HT-29 (cell line): ENCODE data around the gene FOXP1. TPM values are rescaled to one million over a fixed set of nuclear protein-coding genes. Genes with fewer than 3 reads are reported as not detected.

ENCODE experiments used
- DNase-seq: peaks from one replicate; pipeline ENCODE4 v3.0.0-alpha.2; 2015; ENCODE audit warnings: low spot score
- total RNA-seq: library from RNA; depleted of rRNA; stranded (reverse); fragments of >200 nt; shearing (Covaris generic); gene quantifications from 2 replicates; pipeline ENCODE4 v1.2.3, GENCODE V29; 2014

FOXP1 gene
- total RNA-seq, 1 experiment from 2014 or later: 31.0 TPM

DNA sequence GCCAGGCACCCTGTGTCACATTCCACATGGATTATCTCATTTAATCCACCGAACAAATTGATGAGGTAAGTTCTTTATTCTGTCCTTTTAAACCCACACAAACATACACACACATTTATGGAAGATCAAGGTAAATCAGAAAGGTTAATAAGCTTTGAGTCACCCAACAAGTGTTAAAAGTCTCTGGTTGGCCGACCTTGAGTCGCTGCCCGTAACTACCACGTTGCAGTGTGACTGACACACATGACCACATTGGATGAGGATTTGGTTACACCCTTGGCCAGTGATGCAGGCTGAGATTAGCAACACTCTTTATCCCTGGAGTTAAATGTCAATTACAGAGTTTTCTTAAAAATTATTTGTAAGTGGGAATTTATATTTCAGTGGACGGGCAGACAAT, 19.2 kb downstream of the FOXP1 start:
- no peak for DNase-seq

DNA sequence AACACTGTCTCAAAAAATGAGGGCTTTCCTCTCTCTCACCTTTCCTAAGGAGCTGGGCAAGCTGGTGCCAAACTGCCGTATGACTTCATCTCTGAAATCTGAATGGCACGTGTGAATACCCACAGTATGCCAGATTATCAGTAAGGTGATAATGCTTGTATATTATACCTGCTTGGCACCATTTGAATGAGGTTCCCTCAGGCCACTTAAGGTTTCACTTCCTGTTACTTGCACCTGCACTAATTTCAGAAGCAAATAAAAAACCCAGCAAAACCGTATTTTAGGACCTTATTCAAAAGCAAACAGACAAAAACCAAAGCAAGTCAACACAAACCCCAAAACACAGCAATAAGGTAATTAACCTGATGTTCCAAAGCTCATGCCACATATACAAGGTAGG, 19.7 kb downstream of the FOXP1 start:
- DNase-seq: no peak

DNA sequence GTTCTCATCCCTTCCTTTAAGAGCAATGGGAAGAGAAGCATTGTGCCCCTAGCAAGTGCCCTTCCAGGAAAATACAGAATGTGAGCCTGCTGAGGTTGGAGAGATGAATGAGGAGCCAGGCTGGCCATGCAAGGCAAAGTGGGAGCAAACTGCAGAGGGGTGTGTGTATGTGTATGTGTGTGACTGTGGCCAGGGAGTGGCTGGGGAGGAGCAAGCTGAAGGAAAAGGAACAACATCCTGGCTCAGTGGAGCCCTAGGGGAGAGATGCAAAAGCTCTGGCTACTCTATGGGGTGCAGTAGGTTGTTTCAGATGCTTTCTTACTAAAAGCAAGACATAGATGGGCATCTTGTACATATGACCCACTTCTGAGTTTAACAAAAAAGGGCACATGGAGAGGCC, 20.6 kb downstream of the FOXP1 start:
- DNase-seq: no peak

DNA sequence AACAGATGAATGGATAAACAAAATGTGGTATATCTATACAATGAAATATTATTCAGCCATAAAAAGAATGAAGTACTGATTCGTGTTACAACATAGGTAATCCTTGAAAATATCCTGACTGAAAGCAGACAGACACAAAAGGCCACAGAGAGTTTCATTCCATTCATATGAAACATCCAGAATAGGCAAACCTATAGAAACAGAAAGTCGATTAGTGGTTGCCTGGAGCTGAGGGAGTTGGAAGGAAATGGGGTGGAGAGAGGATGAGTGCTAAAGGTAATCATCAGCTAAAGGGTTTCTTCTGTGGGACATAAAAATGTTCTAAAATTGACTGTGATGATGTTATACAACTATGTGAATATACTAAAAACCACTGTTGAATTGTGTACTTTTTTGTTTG, 22.9 kb downstream of the FOXP1 start:
- no peak for DNase-seq

DNA sequence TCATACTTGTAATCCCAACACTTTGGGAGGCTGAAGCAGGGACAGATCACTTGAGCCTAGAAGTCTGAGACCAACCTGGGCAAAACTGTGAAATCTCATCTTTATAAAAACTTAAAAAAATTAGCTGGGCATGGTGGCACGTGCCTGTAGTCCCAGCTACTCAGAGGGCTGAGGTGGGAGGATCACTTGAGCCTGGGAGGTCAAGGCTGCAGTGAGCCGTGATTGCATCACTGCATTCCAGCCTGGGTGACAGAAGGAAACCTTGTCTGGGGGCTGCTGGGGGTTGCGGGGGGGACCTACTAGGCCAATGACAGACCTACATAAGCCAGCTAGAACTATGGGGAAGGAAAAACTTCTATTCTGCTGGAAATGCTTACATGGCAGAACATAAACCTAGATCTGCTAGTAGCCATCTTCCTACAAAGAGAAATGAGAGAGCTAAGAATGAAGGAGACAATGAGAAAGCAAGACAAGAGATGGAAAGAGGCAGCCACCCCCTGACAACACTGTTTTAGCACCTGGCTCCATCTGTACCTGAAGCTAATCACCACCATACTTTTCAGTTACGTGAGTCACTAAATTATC, 23.9 kb downstream of the FOXP1 start:
- no peak for DNase-seq

DNA sequence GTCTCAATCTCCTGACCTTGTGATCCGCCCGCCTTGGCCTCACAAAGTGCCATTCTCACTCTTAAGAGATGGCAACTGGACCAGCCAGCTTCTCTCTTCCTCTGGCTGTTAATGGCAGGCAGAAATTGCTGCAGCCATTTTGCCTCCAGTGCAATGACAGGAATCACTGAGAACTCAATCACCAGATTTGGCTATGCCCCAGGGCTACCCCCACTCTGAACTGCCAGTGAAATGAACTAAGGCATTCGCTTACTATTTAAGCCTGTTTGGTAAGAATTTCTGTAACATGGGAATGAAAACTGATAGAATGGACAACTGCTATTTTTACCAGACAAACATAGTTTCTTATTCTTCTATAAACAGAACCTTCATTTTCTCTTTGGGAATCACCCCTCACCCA, 24.5 kb downstream of the FOXP1 start:
- DNase-seq: no peak

DNA sequence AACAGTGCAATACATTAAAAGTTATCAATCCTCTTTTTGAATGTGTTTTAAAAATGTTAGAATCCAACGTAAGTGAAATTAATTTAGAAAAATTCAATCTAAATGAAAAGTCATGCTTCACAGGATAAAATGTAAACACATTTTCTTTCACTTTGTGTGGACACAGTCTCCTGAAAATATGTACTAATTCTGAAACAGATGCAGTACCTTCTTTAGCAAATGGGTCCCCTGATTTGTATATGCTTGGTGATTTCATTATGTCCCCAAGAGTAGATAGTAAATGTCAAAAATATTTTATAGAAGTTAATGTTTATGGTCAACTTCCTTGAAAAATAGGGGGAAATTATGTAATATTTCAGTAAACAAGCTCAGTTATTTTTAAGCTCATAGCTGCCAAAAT, 28.9 kb downstream of the FOXP1 start:
- DNase-seq: no peak

DNA sequence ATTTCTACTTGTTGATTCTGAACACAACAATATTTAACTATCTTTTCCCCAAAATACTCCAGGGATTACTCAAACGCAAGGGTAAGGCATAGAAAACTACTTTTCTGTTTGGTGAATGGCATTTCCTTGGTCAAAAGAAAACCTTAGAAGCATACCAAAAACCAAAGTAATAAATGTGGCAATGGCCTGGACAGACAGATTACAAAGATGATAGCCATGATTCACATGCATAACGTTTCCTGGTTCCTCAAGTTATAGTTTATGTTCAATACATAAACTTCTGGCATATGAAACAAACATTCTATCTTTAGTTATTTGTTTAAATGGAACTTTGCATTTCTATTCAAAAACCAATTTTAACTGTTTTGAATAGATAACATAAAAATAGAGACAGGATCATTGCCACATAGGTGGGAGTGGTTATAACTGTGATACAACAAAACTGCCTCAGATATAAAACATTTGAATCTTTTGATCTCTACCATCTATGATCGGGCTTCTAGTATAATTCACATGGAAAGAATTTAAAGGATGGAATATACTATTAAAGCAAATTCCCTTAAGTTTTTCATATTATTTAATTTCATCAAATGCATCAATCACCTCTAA, 32.1 kb downstream of the FOXP1 start:
- no peak for DNase-seq

DNA sequence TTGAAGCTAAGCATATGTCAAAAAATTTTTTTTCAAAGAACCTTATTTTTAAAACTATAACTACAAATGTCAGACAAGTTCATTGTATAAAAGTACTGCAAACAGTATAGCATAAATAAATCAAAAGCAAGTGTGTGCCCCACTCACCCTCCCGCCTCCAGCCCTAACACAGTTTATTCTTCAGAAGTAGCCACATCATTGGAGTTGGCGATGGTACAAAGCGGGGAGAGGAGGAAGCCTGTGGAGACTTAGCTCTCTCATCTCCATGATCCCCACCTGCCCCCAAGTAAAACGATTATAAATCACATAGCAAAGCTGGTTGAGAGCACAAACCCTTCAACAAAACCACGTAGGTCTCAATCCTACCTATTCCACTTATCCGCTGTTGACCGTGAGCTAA, 33.6 kb downstream of the FOXP1 start:
- DNase-seq: no peak

DNA sequence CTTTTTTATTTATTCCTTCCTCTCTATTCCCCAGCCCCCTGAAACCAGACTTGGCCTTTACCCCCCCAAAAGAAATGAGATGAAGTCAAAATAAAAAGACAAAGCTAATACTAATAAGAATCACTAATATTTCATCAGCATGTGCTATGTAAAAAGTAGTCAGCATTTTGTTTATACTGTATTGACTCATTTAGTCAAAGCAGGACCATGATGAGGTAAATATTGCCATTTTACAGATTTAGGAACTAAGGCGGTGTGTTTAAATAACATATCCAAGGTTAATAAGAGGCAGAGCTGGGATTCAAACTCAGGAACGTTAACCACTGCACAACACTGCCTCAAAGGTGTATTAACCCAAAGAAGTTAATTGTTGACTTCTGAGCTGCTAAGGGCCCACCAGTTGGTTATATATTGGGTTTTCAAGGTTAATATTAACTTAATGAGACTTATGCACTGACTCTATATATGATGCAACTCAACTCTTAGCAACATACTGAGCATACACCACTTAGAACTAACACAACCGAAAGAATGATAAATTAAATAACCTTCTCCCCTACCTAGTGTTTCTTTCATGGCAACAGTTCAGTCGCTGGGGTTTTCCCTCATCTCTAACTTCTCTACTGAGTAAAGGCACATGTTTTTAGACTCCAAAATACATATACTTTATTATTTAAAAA, 34.7 kb downstream of the FOXP1 start:
- no peak for DNase-seq

DNA sequence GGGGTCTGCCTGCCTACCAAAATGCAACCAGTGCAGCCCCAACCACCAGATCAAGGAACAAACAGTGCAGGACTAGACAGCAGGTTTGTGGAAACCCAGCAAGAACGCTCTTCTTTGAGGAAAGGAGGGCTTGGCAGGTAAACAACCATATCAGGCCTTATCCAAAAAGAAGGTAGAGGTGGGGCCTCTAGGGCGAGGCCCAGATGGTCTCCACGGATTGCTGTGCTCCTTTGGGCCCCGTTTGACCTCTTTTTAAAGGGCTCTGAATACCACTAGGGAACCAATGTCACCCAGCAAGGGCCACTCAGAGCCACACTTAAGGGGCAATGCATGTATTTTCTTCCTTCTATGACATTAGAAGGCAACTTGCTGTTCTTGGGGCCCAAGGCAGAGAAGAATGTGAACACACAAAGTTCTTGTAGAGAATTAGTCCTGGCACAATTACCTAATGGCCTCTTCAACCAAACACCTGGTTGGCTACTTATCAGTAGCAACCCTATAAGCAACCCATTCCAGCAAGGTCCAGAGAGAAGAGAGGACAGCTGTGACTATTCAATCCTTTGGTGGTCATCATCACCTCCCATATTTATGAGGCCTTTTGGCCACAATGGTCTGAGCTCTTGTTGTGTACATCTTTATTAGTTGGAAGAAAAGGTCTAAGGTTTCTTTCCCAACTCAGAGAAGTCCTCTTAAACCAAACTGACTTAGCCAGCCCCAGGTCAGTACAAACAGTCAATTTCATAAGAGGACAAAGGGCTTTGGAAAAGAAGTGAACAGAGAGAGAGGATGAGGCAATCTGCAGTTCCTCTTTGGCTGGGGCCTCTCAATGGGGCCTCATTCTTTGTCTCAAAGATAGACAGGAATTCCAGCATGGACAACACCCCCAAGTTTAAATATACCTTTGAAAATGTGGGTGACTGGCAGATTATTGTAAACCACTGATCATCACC, 36.0 kb downstream of the FOXP1 start:
- no peak for DNase-seq

DNA sequence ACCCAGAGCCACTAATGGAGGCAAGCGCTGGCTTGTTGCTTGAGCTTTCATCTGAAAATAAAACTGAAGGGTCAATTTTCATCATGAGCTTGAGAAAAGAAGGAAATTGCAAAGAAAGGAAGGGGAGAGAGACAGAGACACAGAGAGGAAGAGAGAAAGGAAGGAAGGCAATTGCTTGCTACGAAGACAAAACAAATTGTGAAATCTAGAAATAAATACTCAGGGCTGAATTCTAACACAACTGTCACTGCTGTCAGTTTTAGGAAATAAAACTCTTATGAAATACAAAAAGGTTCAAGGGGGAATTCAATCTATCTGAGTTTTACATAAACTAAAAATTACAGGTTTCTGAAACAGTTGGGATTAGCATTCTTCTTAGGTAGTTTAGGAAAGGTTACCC, 36.7 kb downstream of the FOXP1 start:
- DNase-seq: no peak

DNA sequence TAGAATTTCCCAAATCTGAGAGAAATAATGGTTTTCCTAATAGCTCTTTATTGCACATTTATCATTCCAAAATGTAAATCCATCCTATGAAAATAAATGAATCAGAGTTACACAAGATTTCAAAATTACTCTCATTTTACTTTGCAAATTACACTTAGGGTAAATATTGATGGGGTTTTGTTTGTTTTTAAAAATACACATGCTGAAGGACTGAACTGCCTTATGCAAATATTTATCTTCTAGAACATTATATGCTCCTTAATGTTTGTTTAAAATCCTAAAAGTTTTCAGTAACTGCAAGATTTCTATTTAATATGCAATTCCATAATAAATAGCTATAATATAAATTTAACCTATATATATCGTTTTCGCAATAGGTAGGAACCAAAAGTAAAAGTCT, 38.2 kb downstream of the FOXP1 start:
- DNase-seq: no peak

DNA sequence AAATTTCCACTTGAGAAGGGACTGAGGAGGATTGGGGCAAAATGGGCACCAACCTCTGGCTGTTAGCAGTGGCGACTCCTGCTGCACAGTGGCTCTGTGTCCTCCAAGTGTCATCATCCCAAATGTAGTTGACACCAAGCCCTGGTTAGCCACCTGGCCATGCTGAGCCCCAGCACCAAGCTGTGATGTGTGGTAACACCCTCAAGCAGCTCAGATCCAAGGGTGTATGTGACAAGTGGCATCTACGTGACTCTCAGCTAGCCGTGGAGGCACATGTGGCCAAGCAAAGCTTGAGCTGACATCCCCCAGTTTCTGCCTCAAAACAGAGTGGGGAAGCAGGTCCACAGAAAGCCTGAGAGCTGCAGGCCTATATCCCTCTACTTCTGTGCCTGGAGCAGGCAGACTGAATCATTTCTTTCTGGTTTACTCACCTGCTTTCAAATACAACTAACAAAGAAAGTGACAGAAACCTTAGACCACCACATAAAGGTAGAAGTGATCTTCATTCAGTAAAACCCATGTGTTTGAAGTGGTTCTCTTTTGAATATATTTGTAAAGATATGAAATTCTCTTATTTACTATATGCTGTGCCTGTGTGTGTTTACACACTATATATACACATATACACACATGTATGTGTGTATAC, 40.0 kb downstream of the FOXP1 start:
- DNase-seq: no peak

DNA sequence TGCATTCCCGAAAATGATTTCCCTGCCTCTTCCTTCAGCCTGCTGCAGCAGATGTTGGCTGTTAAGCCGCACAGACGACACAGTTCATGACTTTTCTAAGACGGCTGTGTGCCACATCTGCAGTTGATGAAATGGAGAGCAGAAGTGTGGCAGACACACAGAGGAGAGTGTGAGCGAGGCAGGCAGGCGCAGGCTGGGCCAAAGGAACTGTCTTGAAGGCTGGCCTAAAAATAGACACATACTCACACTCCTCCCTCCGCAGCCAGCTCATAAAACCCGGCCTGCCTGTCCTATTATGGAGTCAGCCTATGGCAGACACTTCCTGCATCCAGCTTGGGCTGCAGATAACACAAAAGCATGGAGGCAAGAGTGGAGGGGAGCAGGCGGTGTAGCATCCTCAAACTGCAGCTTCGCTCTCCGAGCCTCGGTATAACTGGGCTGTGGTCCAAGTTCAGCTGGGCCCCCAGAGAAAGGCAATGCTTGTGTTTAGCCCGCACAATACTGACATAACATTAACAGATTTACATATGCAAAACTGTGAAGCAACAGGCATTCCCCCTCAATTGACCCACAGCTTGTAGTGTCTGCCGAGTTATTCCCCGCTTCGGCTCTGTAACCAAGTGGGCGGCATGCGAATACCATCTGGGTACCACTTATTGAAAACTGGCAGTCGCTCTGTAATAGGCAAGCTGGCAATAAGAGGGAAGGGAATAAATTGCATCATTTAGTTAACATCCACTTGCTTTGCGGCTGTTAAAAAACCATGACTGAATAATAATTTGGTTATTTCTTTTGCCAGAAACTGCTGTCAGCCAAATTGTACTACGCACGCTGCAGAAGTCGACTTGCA, 40.8 kb downstream of the FOXP1 start:
- DNase-seq: peak; percentile 57

DNA sequence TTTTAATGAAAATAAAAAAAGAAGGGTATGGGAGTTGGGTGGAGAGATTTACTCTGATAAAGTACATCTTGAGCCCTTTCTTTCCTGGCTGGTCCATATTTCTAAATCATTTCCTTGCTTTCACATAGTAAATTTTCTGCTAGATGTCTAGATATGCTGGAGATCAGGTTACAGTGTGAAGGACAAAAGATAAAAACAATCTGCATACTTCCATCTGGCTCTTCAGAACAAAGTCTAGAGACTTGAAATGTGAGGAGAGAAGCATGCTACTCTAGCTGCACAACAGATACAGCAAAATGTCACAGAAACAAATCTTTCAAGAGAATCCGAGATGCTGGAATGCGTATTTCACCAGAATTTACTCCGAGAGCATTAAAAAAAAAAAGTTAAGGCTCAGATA, 42.2 kb downstream of the FOXP1 start:
- no peak for DNase-seq

DNA sequence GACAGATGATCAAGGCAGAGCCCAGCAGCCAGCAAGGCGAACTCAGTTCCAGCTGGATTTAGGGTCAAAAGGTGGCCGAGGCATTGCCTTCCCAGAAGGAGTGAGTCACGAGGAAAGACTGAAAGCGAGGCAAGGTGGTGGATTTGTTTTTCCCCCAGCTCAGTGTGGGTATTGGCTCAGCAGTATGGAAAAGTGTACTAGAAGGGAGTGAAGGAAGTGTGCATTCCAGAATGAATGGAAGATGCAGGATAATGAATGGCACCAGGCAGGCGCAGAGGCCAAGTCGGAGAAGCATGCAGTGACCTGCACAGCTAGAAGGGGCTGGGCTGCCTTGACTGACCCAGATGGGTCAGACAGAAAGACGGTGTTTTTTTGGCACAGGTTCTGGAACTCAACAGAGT, 46.3 kb downstream of the FOXP1 start:
- no peak for DNase-seq

DNA sequence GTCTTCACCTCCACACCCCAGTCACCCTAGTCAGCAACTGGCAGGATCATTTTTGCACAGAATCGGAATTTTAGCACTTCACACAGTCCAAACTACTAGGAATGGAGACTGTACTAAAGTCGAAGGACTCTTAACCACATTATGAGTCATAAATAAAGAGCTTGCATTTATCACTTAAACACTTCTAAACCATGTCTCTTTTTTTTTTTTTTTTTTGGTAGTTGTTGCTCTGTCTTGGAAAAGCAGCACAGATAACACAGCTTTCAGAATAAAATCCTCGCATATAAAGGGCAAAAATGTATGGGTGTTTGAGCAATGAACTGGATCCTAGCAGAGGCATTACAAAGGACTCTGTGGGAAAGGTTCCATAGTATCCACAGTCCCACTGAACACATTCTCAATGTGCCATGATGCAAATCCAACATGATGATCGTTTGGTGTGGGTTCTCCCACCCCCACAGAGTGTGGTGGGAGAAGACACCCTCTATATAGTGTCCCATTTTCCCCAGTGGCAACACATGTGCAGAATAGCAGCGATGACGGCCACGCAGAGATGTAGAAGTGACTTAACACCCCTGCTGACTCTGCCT, 47.1 kb downstream of the FOXP1 start:
- no peak for DNase-seq

DNA sequence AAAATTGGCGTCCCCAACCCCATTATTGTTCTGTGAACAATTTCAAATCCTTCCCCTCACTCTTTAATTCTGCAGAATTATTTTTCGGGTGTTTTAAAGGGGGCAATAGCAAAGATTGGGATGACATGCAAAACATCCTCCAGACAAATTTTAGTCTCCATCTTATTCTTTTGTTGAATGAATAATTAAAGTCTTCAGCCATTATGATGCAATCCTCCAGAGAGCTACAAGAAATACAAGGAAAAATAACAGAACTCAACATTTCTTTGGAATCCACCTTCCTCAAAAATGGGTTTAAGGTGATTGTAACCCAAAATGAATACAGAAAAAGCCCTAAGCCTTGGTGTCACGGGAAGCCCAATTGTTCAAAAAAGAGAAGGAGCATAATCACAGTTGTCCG, 49.9 kb downstream of the FOXP1 start:
- DNase-seq: no peak

DNA sequence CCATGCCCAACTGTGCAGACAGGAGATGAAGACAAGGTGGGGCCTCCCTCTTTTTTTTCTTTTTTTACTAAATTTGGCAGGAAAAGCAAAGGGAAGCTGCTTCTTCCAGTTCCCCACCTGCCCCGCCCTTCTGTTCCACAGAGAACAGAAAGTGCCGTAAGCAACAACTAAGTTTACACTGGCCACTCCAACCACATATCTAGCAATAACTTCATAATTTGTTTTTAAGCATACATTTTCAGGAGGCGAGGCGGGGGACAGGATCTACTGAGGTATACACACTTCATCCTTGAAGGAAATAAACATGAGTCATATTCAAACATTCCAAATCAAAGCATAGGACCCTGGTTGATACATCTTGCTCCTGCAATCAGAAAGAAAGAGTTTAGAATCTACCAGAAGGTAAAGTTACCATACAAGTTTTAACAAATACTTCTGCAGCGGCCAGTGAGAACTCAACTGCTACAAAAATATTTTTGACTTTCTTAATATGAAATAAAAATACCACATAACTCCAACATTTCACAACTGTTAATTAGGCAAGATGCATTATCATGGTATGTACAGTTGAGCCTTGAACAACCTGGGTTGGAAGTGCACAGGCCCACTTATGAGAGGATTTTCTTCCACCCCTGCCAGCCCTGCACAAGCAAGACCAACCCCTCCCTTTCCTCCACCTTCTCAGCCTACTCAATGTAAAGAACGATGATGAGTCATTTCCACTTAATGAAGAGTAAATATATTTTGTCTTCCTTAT, 50.7 kb downstream of the FOXP1 start:
- DNase-seq: peak; percentile 57
